GM19043 (cell line): ENCODE data around the gene HYDIN.
"Not testable (repeated sequence)": the region's sequence is repeated elsewhere in the genome, so short reads cannot be mapped to it uniquely, and the experiment has no call there.

Experiments
- ATAC-seq: cut with Tn5 transposase; IDR thresholded peaks from one replicate; pipeline ENCODE4 v1.9.1; 2021; ENCODE audit warnings: low read depth; ENCODE audit not compliant: unreplicated experiment

The HYDIN gene

GRCh38 chr16:70888208-70888607, 342.3 kb downstream of the HYDIN start:
- ATAC-seq: not testable (repeated sequence)

- not testable (repeated sequence) for ATAC-seq
Measured at GRCh38 chr16:70884652-70885051, 345.9 kb downstream of the HYDIN start.

GRCh38 chr16:70882311-70882710, 348.2 kb downstream of the HYDIN start:
- not testable (repeated sequence) for ATAC-seq

- ATAC-seq: not testable (repeated sequence)
Measured at GRCh38 chr16:70877895-70878294, 352.6 kb downstream of the HYDIN start.

GRCh38 chr16:70876442-70876841, 354.1 kb downstream of the HYDIN start:
- not testable (repeated sequence) for ATAC-seq

GRCh38 chr16:70864698-70865097, 365.8 kb downstream of the HYDIN start:
- ATAC-seq: not testable (repeated sequence)

GRCh38 chr16:70861996-70862395, 368.5 kb downstream of the HYDIN start:
- ATAC-seq: not testable (repeated sequence)

GRCh38 chr16:70851299-70851698, 379.2 kb downstream of the HYDIN start:
- ATAC-seq: not testable (repeated sequence)

- ATAC-seq: not testable (repeated sequence)
Measured at GRCh38 chr16:70823498-70824118, 406.9 kb downstream of the HYDIN start.

- ATAC-seq: not testable (repeated sequence)
Measured at GRCh38 chr16:70822734-70823133, 407.8 kb downstream of the HYDIN start.

- ATAC-seq: not testable (repeated sequence)
Measured at GRCh38 chr16:70818088-70818487, 412.4 kb downstream of the HYDIN start.

GRCh38 chr16:70809392-70810060, 421.0 kb downstream of the HYDIN start:
- ATAC-seq: no peak

- ATAC-seq: no peak
Measured at GRCh38 chr16:70808371-70808770, 422.2 kb downstream of the HYDIN start.

GRCh38 chr16:70805787-70806186, 424.7 kb downstream of the HYDIN start:
- ATAC-seq: no peak

- no peak for ATAC-seq
Measured at GRCh38 chr16:70805380-70805779, 425.1 kb downstream of the HYDIN start.

GRCh38 chr16:70804734-70805169, 425.8 kb downstream of the HYDIN start:
- ATAC-seq: no peak

GRCh38 chr16:70804153-70804733, 426.3 kb downstream of the HYDIN start:
- ATAC-seq: no peak

GRCh38 chr16:70803319-70803718, 427.2 kb downstream of the HYDIN start:
- no peak for ATAC-seq

GRCh38 chr16:70801611-70802010, 428.9 kb downstream of the HYDIN start:
- ATAC-seq: no peak

GRCh38 chr16:70800781-70801480, 429.6 kb downstream of the HYDIN start, which contains the start of gene VAC14:
VAC14 (minus strand) TSS chr16:70801158; CDS start chr16:70800900, 258 bp downstream.
- peak; percentile 99 for ATAC-seq

GRCh38 chr16:70800311-70800710, 430.2 kb downstream of the HYDIN start:
- ATAC-seq: no peak
